ENCODE data around the gene RNF17. TPM values are rescaled to one million over a fixed set of nuclear protein-coding genes. Genes with fewer than 3 reads are reported as not detected.

The RNF17 gene
- total RNA-seq (not detected in 2 replicates), polyA plus RNA-seq (0.26 TPM in 1 of 2 replicates, not detected in the other), polyA minus RNA-seq (ENCODE audit: low replicate concordance) (not detected in 2 replicates)
- polyA plus RNA-seq (2012) = 0.10 TPM in 1 of 2 replicates, not detected in the other

DNA sequence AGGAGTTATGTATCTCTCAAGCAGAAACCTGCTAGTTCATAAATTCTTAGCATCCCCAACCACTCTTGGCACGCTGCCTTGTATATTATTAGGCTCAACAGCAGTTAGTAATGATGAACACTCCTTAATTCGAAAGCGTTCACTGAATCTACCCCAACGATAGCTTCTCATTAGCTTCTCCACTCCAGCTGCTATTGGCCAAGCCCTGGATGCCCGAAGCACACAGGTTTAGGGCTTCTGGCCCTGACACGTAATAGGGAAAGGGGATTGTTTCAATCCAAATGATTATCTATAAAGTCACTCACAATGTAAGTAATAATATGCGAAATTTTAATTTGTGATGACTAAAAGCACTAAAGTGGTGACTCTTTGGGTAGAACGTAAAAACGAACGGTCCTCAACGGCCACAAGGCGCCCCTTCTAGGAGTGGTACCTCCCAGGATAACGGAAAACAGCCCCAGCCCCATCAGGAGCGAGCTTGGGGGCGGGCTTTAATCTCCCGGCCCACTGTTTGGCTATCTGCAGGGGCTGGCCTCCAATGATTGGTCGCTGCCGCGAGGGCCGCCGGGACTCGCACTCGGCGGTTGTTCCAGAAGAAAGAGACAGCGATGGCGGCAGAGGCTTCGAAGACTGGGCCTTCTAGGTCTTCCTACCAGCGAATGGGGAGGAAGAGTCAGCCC lies at the start of gene RNF17:
Gene RNF17, plus strand, starts transcription at position 574 of the 680 bp plus-strand sequence. Its CDS starts 35 bp downstream, at position 609.
- Histone ChIP-seq H3K27ac (ENCODE audit: insufficient read depth, low read length) (no peak within 1 kb of the TSS), H3K9ac (ENCODE audit: insufficient read depth, low read length) (no peak within 1 kb of the TSS), H3K4me2 (ENCODE audit: extremely low read depth, insufficient read depth, low read length) (no peak within 1 kb of the TSS), H3K4me1 (ENCODE audit: control insufficient read depth, extremely low read depth, insufficient read depth, low read length) (no peaks in the 10 kb centered on the region), H3K9me3 (ENCODE audit: control insufficient read depth, insufficient read depth, low read depth, low read length) (no peaks in the 10 kb centered on the region), H3K36me3 (ENCODE audit: control insufficient read depth, insufficient read depth, low read length) (no peaks in the 10 kb centered on the region), H3K4me3 (replicated peaks in 1 of 4; ENCODE audit: control extremely low read depth in 1 of 4, insufficient read depth in 1 of 4, low read depth in 3 of 4, low read length in 4 of 4) (no peak within 1 kb of the TSS), H2AFZ (ENCODE audit: low read length) (no peak within 1 kb of the TSS), H3K27me3 (ENCODE audit: control insufficient read depth, insufficient read depth, low read length) (no peaks in the 10 kb centered on the region), H4K20me1 (ENCODE audit: control insufficient read depth, extremely low read depth, insufficient read depth, low read length) (no peaks in the 10 kb centered on the region), H3K79me2 (ENCODE audit: control insufficient read depth, insufficient read depth, low read length) (no peaks in the 10 kb centered on the region)
- no peak for DNase-seq (ENCODE audit: low read depth in 2 of 2)
- TF ChIP-seq, protein P1, sequence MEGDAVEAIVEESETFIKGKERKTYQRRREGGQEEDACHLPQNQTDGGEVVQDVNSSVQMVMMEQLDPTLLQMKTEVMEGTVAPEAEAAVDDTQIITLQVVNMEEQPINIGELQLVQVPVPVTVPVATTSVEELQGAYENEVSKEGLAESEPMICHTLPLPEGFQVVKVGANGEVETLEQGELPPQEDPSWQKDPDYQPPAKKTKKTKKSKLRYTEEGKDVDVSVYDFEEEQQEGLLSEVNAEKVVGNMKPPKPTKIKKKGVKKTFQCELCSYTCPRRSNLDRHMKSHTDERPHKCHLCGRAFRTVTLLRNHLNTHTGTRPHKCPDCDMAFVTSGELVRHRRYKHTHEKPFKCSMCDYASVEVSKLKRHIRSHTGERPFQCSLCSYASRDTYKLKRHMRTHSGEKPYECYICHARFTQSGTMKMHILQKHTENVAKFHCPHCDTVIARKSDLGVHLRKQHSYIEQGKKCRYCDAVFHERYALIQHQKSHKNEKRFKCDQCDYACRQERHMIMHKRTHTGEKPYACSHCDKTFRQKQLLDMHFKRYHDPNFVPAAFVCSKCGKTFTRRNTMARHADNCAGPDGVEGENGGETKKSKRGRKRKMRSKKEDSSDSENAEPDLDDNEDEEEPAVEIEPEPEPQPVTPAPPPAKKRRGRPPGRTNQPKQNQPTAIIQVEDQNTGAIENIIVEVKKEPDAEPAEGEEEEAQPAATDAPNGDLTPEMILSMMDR (conservative IDR thresholded peaks at IDR 0.05 in 1 of 2, IDR thresholded peaks at IDR 0.05 in 1 of 2; ENCODE audit: low read depth in 1 of 2, low read length in 2 of 2) = no peak
- no peak for TF ChIP-seq EZH2 (IDR thresholded peaks at IDR 0.05; ENCODE audit: low read length, missing control alignments)

- H3K4me1 ChIP-seq (ENCODE audit: control insufficient read depth, extremely low read depth, insufficient read depth, low read length) = no peaks in the 10 kb centered on the region
- H4K20me1 ChIP-seq (ENCODE audit: control insufficient read depth, extremely low read depth, insufficient read depth, low read length) = no peaks in the 10 kb centered on the region
- H3K36me3 ChIP-seq (ENCODE audit: control insufficient read depth, insufficient read depth, low read length) = no peaks in the 10 kb centered on the region
- DNase-seq (ENCODE audit: low read depth in 2 of 2) = no peak
- H3K9me3 ChIP-seq (ENCODE audit: control insufficient read depth, insufficient read depth, low read depth, low read length) = no peaks in the 10 kb centered on the region
- H3K9ac ChIP-seq (ENCODE audit: insufficient read depth, low read length) = no peak overlapping the region
- no peaks in the 10 kb centered on the region for H3K79me2 ChIP-seq (ENCODE audit: control insufficient read depth, insufficient read depth, low read length)
- H3K4me2 ChIP-seq (ENCODE audit: extremely low read depth, insufficient read depth, low read length) = no peak overlapping the region
- TF ChIP-seq EZH2 (IDR thresholded peaks at IDR 0.05; ENCODE audit: low read length, missing control alignments) = no peak
- TF ChIP-seq, protein P1 (conservative IDR thresholded peaks at IDR 0.05 in 1 of 2, IDR thresholded peaks at IDR 0.05 in 1 of 2; ENCODE audit: low read depth in 1 of 2, low read length in 2 of 2) = no peak
- H3K4me3 ChIP-seq (replicated peaks in 1 of 4; ENCODE audit: control extremely low read depth in 1 of 4, insufficient read depth in 1 of 4, low read depth in 3 of 4, low read length in 4 of 4) = no peak overlapping the region
- no peak overlapping the region for H2AFZ ChIP-seq (ENCODE audit: low read length)
- no peak overlapping the region for H3K27ac ChIP-seq (ENCODE audit: insufficient read depth, low read length)
- no peaks in the 10 kb centered on the region for H3K27me3 ChIP-seq (ENCODE audit: control insufficient read depth, insufficient read depth, low read length)
Observed at GRCh38 chr13:24716011-24716410, 48.0 kb upstream of the RNF17 start.

GRCh38 chr13:24716446-24716845 lies 47.5 kb upstream of the RNF17 start:
- no peak overlapping the region for H3K4me3 ChIP-seq (replicated peaks in 1 of 4; ENCODE audit: control extremely low read depth in 1 of 4, insufficient read depth in 1 of 4, low read depth in 3 of 4, low read length in 4 of 4)
- TF ChIP-seq, protein P1 (conservative IDR thresholded peaks at IDR 0.05 in 1 of 2, IDR thresholded peaks at IDR 0.05 in 1 of 2; ENCODE audit: low read depth in 1 of 2, low read length in 2 of 2) = no peak
- TF ChIP-seq EZH2 (IDR thresholded peaks at IDR 0.05; ENCODE audit: low read length, missing control alignments) = no peak
- no peaks in the 10 kb centered on the region for H3K36me3 ChIP-seq (ENCODE audit: control insufficient read depth, insufficient read depth, low read length)
- no peak for DNase-seq (ENCODE audit: low read depth in 2 of 2)
- H2AFZ ChIP-seq (ENCODE audit: low read length) = no peak overlapping the region
- H3K4me2 ChIP-seq (ENCODE audit: extremely low read depth, insufficient read depth, low read length) = no peak overlapping the region
- no peaks in the 10 kb centered on the region for H3K9me3 ChIP-seq (ENCODE audit: control insufficient read depth, insufficient read depth, low read depth, low read length)
- no peak overlapping the region for H3K9ac ChIP-seq (ENCODE audit: insufficient read depth, low read length)
- no peaks in the 10 kb centered on the region for H3K27me3 ChIP-seq (ENCODE audit: control insufficient read depth, insufficient read depth, low read length)
- H3K27ac ChIP-seq (ENCODE audit: insufficient read depth, low read length) = no peak overlapping the region
- H3K4me1 ChIP-seq (ENCODE audit: control insufficient read depth, extremely low read depth, insufficient read depth, low read length) = no peaks in the 10 kb centered on the region
- no peaks in the 10 kb centered on the region for H3K79me2 ChIP-seq (ENCODE audit: control insufficient read depth, insufficient read depth, low read length)
- no peaks in the 10 kb centered on the region for H4K20me1 ChIP-seq (ENCODE audit: control insufficient read depth, extremely low read depth, insufficient read depth, low read length)
